ENCODE data around the gene LAMTOR3.

The LAMTOR3 gene, protein sequence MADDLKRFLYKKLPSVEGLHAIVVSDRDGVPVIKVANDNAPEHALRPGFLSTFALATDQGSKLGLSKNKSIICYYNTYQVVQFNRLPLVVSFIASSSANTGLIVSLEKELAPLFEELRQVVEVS

DNA sequence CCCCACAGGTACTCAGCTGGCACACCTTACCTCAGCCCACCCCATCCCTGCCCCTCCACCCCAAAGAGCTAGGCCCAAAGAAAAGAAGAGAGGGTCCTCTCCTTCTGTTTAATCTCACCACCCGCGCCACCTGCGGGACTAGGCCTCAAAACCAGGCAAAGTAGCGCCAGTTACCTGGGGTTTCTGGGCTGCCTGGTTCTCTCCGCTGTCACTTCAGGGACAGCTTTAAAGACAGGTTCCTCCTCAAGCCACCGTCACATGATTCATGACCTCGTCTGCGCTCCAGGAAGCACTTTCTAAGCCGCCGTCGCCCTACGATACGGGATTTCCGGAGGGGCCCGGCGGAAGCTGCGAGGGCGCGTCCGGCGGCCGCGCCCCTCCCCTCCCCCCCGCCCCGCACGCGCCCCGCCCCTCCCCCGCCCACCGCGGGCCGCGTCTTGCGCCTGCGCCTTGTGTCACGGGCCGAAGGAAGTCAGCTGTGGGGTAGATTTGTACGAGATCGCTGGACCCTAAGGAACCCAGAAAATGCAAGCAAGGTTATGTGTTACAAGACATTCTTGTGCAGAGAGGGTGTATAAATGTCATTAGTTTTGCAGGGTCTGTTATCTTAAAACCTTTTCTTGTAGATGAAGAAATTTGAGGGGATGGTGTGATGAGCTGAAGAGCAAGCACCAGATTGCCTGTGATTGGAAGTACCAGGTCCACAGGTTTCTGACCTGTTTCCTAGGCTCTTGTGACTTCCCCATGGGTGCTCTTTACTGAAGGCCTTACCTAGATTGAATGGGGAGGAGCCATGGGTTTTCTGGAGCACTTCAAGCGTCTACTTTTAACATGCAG lies at the start of gene LAMTOR3:
LAMTOR3 (minus strand) TSS at position 267 of the 837 bp plus-strand sequence. CDS start 464 bp downstream, outside the sequence.
- peaks cover 28% of the 10 kb centered on the region for H3K4me1 ChIP-seq (ENCODE audit: low read depth, poor library complexity, severe bottlenecking)
- H3K79me2 ChIP-seq (ENCODE audit: insufficient read depth, low read depth) = peaks cover 43% of the 10 kb centered on the region
- peak within 1 kb of the TSS; percentile 84 for H2AFZ ChIP-seq (ENCODE audit: low read depth)
- H3K27me3 ChIP-seq (ENCODE audit: insufficient read depth, low read depth) = no peaks in the 10 kb centered on the region
- H3K9ac ChIP-seq = peak within 1 kb of the TSS; percentile 78
- H3K4me3 ChIP-seq (IDR thresholded peaks at IDR 0.05; ENCODE audit: insufficient read depth, low read depth, low read length) = no peak within 1 kb of the TSS
- peak within 1 kb of the TSS; percentile 96 for H3K4me2 ChIP-seq
- H4K20me1 ChIP-seq (ENCODE audit: insufficient read depth) = no peaks in the 10 kb centered on the region; the same call in 1 of the 2 replicates
- TF ChIP-seq, protein P1, sequence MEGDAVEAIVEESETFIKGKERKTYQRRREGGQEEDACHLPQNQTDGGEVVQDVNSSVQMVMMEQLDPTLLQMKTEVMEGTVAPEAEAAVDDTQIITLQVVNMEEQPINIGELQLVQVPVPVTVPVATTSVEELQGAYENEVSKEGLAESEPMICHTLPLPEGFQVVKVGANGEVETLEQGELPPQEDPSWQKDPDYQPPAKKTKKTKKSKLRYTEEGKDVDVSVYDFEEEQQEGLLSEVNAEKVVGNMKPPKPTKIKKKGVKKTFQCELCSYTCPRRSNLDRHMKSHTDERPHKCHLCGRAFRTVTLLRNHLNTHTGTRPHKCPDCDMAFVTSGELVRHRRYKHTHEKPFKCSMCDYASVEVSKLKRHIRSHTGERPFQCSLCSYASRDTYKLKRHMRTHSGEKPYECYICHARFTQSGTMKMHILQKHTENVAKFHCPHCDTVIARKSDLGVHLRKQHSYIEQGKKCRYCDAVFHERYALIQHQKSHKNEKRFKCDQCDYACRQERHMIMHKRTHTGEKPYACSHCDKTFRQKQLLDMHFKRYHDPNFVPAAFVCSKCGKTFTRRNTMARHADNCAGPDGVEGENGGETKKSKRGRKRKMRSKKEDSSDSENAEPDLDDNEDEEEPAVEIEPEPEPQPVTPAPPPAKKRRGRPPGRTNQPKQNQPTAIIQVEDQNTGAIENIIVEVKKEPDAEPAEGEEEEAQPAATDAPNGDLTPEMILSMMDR (conservative IDR thresholded peaks at IDR 0.05; ENCODE audit: low read depth, low read length) = no peak
- peak within 1 kb of the TSS; percentile 59 for H3K27ac ChIP-seq
- no peaks in the 10 kb centered on the region for H3K36me3 ChIP-seq (ENCODE audit: insufficient read depth)

DNA sequence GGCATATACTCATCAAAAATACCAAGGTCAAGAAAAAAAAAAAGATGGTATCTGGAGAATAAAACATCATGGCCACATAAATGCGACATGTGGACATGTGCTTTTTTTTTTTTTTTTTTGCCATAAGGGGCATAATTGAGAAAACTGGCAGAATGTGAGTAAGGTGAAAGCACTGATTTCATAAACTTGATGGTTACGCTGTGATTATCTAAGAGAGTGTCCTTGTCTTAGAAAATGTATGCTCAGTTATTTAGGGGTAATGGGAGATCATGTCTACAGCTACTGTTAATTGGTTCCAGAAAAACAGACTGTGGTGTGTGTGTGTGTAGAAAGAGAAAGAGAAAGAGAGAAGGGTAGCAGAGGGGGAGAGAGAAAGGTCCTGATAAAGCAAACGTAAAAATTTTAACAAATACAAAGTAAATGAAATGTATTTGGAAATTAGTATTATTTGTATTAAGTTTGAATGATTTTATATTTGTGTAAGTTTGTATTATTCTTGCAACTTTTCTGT lies 44.1 kb upstream of the LAMTOR3 start:
- Histone ChIP-seq H4K20me1 (ENCODE audit: insufficient read depth) (0 out of 2 replicates have a peak, but pooled peaks cover 7% of the 10 kb centered on the region), H3K36me3 (ENCODE audit: insufficient read depth) (no peaks in the 10 kb centered on the region), H3K4me1 (ENCODE audit: low read depth, poor library complexity, severe bottlenecking) (peaks cover 12% of the 10 kb centered on the region), H3K4me2 (no peak overlapping the region), H3K27me3 (ENCODE audit: insufficient read depth, low read depth) (no peaks in the 10 kb centered on the region), H3K79me2 (ENCODE audit: insufficient read depth, low read depth) (peaks cover 61% of the 10 kb centered on the region), H3K27ac (no peak overlapping the region), H2AFZ (ENCODE audit: low read depth) (no peak overlapping the region), H3K4me3 (IDR thresholded peaks at IDR 0.05; ENCODE audit: insufficient read depth, low read depth, low read length) (no peak overlapping the region), H3K9ac (no peak overlapping the region)
- TF ChIP-seq, protein P1 (conservative IDR thresholded peaks at IDR 0.05; ENCODE audit: low read depth, low read length) = no peak

DNA sequence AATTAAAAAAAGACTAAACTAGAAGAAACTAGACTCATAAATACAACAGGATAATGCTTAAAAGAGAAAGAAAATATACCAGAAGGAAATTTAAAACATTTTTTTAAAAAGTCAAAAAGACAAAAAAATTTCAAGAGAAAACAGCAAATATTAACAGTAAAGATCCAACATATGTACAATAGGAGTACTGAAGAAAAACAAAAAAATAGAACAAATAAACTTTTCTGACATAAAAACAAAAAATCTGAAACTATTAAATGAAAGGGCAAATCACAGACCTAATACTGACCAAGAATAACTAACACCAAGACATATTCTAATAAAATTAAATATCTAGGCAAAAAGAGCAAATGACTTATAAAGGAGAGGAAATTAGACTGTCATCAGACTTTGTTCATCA lies 40.7 kb upstream of the LAMTOR3 start:
- H2AFZ ChIP-seq (ENCODE audit: low read depth) = no peak overlapping the region
- H3K79me2 ChIP-seq (ENCODE audit: insufficient read depth, low read depth) = peaks cover 66% of the 10 kb centered on the region
- H3K4me3 ChIP-seq (IDR thresholded peaks at IDR 0.05; ENCODE audit: insufficient read depth, low read depth, low read length) = no peak overlapping the region
- no peak overlapping the region for H3K27ac ChIP-seq
- H3K9ac ChIP-seq = no peak overlapping the region
- TF ChIP-seq, protein P1 (conservative IDR thresholded peaks at IDR 0.05; ENCODE audit: low read depth, low read length) = no peak
- no peak overlapping the region; the same call in 1 of the 2 replicates for H3K4me2 ChIP-seq
- H4K20me1 ChIP-seq (ENCODE audit: insufficient read depth) = no peaks in the 10 kb centered on the region; the same call in 1 of the 2 replicates
- no peaks in the 10 kb centered on the region for H3K27me3 ChIP-seq (ENCODE audit: insufficient read depth, low read depth)
- H3K36me3 ChIP-seq (ENCODE audit: insufficient read depth) = no peaks in the 10 kb centered on the region
- no peaks in the 10 kb centered on the region for H3K4me1 ChIP-seq (ENCODE audit: low read depth, poor library complexity, severe bottlenecking)

DNA sequence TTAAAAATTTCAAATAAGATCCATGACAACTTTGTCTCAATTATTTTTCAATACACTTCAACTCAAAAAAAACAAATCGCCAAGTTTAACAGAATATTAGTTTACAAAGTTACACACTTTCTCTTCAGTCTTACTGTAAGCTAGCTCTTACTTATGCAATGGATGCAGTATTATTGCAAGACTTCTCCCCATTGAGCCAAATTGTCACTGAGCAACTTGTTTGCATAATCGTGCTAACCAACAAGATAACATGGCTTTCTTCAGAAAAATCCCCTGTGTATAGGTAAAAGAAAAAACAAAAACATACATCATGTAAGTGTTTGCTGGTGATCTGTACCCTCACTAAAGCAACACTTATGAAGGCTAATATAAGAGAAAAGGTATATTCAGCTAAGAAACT lies 33.3 kb upstream of the LAMTOR3 start:
- no peaks in the 10 kb centered on the region for H3K4me1 ChIP-seq (ENCODE audit: low read depth, poor library complexity, severe bottlenecking)
- H3K27me3 ChIP-seq (ENCODE audit: insufficient read depth, low read depth) = no peaks in the 10 kb centered on the region
- TF ChIP-seq, protein P1 (conservative IDR thresholded peaks at IDR 0.05; ENCODE audit: low read depth, low read length) = no peak
- H3K36me3 ChIP-seq (ENCODE audit: insufficient read depth) = 0 out of 2 replicates have a peak, but pooled peaks cover 3% of the 10 kb centered on the region
- no peak overlapping the region for H3K4me3 ChIP-seq (IDR thresholded peaks at IDR 0.05; ENCODE audit: insufficient read depth, low read depth, low read length)
- H3K27ac ChIP-seq = no peak overlapping the region
- H2AFZ ChIP-seq (ENCODE audit: low read depth) = no peak overlapping the region
- H3K9ac ChIP-seq = no peak overlapping the region
- H3K4me2 ChIP-seq = no peak overlapping the region
- H3K79me2 ChIP-seq (ENCODE audit: insufficient read depth, low read depth) = peaks cover 25% of the 10 kb centered on the region
- H4K20me1 ChIP-seq (ENCODE audit: insufficient read depth) = no peaks in the 10 kb centered on the region; the same call in 1 of the 2 replicates
